Hepatocyte (in vitro differentiated cells): ENCODE data around the gene IL6.

ENCODE experiments used
- CTCF ChIP-seq: fragments of 200-600 bp; sonication (generic); IDR thresholded peaks from 2 replicates; pipeline ENCODE4 v1.5.1; 2016; ENCODE audit warnings: antibody characterized with exemption, mild to moderate bottlenecking; ENCODE audit not compliant: poor library complexity
- EZH2 ChIP-seq: fragments of 200-600 bp; sonication (generic); IDR thresholded peaks from 2 replicates; pipeline ENCODE4 v1.6.1; 2016; ENCODE audit warnings: antibody characterized with exemption, mild to moderate bottlenecking, borderline replicate concordance

- no peak for TF ChIP-seq CTCF
- TF ChIP-seq EZH2 = no peak
These were observed 4.1 kb downstream of the IL6 start for GRCh38 chr7:22730921-22731654.
